IPS DF 6.9 (cell line): ENCODE data around the gene S100A13.
A peak's percentile ranks its signal among the peaks of the same experiment; 100 is the strongest.
"Not testable (repeated sequence)": the region's sequence is repeated elsewhere in the genome, so short reads cannot be mapped to it uniquely, and the experiment has no call there.

ENCODE experiments used
- DNase-seq: peaks from one replicate; pipeline ENCODE4 v3.0.0-alpha.2; 2013; ENCODE audit warnings: low read depth, low spot score
- H3K27ac ChIP-seq: one replicate; pipeline ENCODE4 v1.5.1; 2013; ENCODE audit warnings: low read length, control low read depth
- H3K27me3 ChIP-seq: 2 replicates; pipeline ENCODE4 v1.6.1; 2013; ENCODE audit warnings: mild to moderate bottlenecking, low read length; ENCODE audit not compliant: control insufficient read depth, insufficient read depth
- H3K36me3 ChIP-seq: 2 replicates; pipeline ENCODE4 v1.6.1; 2013; ENCODE audit warnings: low read length; ENCODE audit not compliant: control insufficient read depth, insufficient read depth
- H3K4me1 ChIP-seq: 2 replicates; pipeline ENCODE4 v1.6.1; 2013; ENCODE audit warnings: low read length; ENCODE audit not compliant: control insufficient read depth, insufficient read depth
- H3K4me3 ChIP-seq: 2 replicates; pipeline ENCODE4 v1.5.1; 2013; ENCODE audit warnings: mild to moderate bottlenecking, low read length
- H3K9me3 ChIP-seq: 2 replicates; pipeline ENCODE4 v1.6.1; 2013; ENCODE audit warnings: low read length, inconsistent platforms; ENCODE audit not compliant: control insufficient read depth, insufficient read depth
- WGBS: extraction: QIAGEN DNeasy Blood & Tissue Kit; methylation state at CpG from one replicate; pipeline ENCODE4 v1.1.7; 2013; ENCODE audit warnings: mixed read lengths, missing lambda C conversion rate; ENCODE audit not compliant: insufficient read length, insufficient coverage; 5-methylcytosine and 5-hydroxymethylcytosine counted together

S100A13 gene

GRCh38 chr1:153606194-153606593 is 21.1 kb downstream of the S100A13 start:
- H3K4me3 ChIP-seq = no peak overlapping the region
- H3K9me3 ChIP-seq = no peaks in the 10 kb centered on the region
- no peaks in the 10 kb centered on the region for H3K27me3 ChIP-seq
- H3K27ac ChIP-seq = no peak overlapping the region
- no peak for DNase-seq
- no CpG with 5 or more reads among the region's 11 CpGs for WGBS
- H3K36me3 ChIP-seq = no peaks in the 10 kb centered on the region
- peaks cover 6% of the 10 kb centered on the region; the same call in 1 of the 2 replicates for H3K4me1 ChIP-seq

GRCh38 chr1:153602749-153603148 is 24.6 kb downstream of the S100A13 start:
- no peaks in the 10 kb centered on the region for H3K36me3 ChIP-seq
- H3K27ac ChIP-seq = no peak overlapping the region
- H3K4me3 ChIP-seq = no peak overlapping the region
- DNase-seq = no peak
- peaks cover 5% of the 10 kb centered on the region for H3K4me1 ChIP-seq
- no peaks in the 10 kb centered on the region for H3K9me3 ChIP-seq
- no CpG with 5 or more reads among the region's 6 CpGs for WGBS
- H3K27me3 ChIP-seq = no peaks in the 10 kb centered on the region

DNA sequence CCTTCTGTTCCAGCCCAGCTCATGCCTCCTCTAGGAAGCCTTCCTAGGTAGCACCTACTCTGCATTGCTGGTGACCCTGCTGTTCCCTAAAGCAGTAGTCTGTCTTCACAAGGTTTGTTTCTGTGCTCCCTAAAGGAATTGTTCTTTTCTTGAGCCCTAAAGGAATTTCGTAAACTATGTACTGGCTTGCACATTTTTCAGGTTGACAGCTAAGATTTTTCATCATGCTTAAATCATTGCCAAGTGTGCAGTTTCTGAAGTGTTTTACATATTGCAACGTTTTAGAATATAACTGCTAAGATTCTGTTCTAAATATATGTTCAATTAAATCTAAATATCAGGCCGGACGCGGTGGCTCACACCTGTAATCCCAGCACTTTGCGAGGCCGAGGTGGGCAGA is 27.5 kb downstream of the S100A13 start:
- H3K9me3 ChIP-seq = no peaks in the 10 kb centered on the region
- DNase-seq = no peak
- no peak overlapping the region for H3K27ac ChIP-seq
- H3K27me3 ChIP-seq = no peaks in the 10 kb centered on the region
- H3K4me1 ChIP-seq = peaks cover 5% of the 10 kb centered on the region
- H3K36me3 ChIP-seq = no peaks in the 10 kb centered on the region
- no CpG with 5 or more reads among the region's 7 CpGs for whole genome bisulfite sequencing
- H3K4me3 ChIP-seq = no peak overlapping the region

DNA sequence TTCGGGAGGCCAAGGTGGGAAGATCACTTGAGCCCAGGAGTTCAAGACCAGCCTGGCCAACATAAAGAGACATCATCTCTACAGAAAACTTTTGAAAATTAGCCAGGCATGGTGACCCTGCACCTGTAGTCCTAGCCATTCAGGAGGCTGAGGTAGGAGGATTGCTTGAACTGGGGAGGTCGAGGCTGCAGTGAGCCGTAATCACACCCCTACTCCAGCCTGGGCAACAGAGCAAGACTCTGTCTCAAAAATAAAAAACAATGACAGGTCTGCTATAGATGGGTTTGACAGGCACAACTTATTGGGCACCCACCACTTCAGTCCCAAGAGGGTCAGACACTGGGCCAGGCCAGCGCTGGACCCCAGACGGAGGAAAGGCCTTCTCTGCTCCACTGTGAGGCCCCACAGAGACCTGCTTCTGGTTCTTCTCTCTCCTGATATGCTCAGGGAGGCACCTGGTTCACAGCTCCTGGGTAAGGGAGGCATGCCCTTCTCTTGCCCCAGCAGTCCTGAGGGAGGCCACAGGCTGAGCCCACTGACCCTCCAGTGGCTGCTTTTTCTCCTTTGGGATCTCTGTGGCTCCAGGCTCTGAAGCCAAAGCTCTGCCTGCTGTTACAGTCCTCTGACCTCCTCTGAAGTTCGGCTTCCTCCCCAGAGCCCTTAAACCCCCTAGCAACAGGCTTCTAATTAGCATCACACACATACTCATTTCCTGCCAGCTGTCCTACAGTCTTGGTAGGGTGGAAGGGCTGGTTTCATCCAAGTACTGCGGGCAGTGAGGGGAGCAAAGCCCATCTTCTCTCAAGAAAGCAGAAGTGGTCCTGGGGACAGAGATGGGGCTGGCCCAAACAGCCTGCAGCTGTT is 28.8 kb downstream of the S100A13 start:
- Histone ChIP-seq H3K36me3 (no peaks in the 10 kb centered on the region), H3K4me3 (no peak overlapping the region), H3K9me3 (no peaks in the 10 kb centered on the region), H3K4me1 (peaks cover 5% of the 10 kb centered on the region), H3K27ac (no peak overlapping the region), H3K27me3 (no peaks in the 10 kb centered on the region)
- DNase-seq = peak; percentile 70
- no CpG with 5 or more reads among the region's 7 CpGs for WGBS

GRCh38 chr1:153597206-153597605 is 30.1 kb downstream of the S100A13 start:
- no peak overlapping the region for H3K27ac ChIP-seq
- no CpG with 5 or more reads among the region's 6 CpGs for WGBS
- H3K36me3 ChIP-seq = no peaks in the 10 kb centered on the region
- no peaks in the 10 kb centered on the region for H3K27me3 ChIP-seq
- H3K9me3 ChIP-seq = no peaks in the 10 kb centered on the region
- peaks cover 5% of the 10 kb centered on the region for H3K4me1 ChIP-seq
- no peak for DNase-seq
- no peak overlapping the region for H3K4me3 ChIP-seq

DNA sequence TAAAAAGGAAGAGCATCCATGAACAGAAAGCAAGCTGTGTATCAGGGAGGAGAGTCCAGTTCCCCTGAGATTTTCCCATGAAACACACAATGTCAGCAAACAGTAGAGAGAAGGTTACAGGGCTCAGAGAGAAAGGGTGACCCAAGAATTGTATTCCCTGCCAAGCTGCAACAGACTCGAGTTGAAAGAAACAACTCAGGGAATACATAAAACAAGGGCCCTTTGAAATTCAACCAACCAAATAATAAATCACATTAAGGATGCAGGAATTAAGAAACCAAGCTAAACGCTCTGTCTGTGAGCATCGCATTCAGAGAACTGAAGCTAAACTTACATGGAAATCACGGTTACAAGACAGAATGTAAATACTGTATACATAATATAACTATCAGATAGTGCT is 34.6 kb downstream of the S100A13 start:
- Histone ChIP-seq H3K27ac (no peak overlapping the region), H3K9me3 (no peaks in the 10 kb centered on the region), H3K4me1 (no peaks in the 10 kb centered on the region), H3K27me3 (no peaks in the 10 kb centered on the region), H3K4me3 (no peak overlapping the region), H3K36me3 (no peaks in the 10 kb centered on the region)
- no CpG with 5 or more reads among the region's 4 CpGs for WGBS
- no peak for DNase-seq

DNA sequence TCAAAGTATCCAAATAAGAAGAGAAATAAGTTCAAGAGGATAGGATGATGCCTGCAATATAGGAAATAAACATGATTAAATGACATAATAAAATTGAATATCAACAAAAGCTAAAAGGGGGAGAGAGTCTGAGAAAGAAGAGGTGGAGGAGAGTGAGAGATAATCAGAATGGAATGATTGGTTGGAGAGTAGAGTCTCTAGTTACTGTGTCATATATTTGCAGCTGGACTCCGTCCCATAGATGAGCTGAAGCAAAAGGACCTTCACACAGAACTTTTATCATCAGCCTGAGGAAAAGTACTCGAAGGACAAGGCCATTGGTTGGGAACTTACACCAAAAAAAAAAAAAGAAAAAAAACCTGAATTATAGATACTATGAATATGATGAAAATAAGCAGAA is 38.8 kb downstream of the S100A13 start:
- WGBS = no CpG with 5 or more reads among the region's 2 CpGs
- Histone ChIP-seq H3K27ac (no peak overlapping the region), H3K4me1 (no peaks in the 10 kb centered on the region), H3K36me3 (no peaks in the 10 kb centered on the region), H3K9me3 (no peaks in the 10 kb centered on the region), H3K27me3 (no peaks in the 10 kb centered on the region), H3K4me3 (no peak overlapping the region)
- no peak for DNase-seq

GRCh38 chr1:153588033-153588432 is 39.3 kb downstream of the S100A13 start:
- not testable (repeated sequence) for H3K36me3 ChIP-seq, H3K4me3 ChIP-seq, H3K27ac ChIP-seq, DNase-seq, H3K27me3 ChIP-seq, H3K4me1 ChIP-seq, H3K9me3 ChIP-seq
- WGBS = no CpG with 5 or more reads among the region's 10 CpGs

DNA sequence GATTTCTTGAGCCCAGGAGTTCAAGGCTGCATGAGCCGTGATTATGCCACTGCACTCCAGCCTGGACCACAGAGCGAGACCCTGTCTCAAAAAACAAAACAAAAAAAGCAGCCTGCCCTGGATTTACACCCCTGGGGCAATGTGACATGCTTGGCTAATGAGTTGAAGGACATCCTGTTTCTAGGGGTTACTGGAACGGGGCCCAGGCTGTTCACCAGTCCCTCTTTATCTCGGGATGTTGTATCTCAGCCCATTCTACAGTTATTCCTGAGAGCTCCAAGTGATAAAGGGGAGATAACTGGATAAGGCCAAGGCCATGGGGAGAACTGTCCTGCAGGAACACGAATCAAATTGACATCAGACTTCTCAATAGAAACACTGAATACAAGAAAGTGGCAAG is 40.0 kb downstream of the S100A13 start:
- Histone ChIP-seq H3K9me3 (no peaks in the 10 kb centered on the region), H3K36me3 (no peaks in the 10 kb centered on the region), H3K27me3 (no peaks in the 10 kb centered on the region), H3K27ac (no peak overlapping the region), H3K4me1 (no peaks in the 10 kb centered on the region), H3K4me3 (no peak overlapping the region)
- no CpG with 5 or more reads among the region's 5 CpGs for WGBS
- no peak for DNase-seq

- no CpG with 5 or more reads among the region's 1 CpG for WGBS
Measured at GRCh38 chr1:153586347-153586746, 41.0 kb downstream of the S100A13 start.

DNA sequence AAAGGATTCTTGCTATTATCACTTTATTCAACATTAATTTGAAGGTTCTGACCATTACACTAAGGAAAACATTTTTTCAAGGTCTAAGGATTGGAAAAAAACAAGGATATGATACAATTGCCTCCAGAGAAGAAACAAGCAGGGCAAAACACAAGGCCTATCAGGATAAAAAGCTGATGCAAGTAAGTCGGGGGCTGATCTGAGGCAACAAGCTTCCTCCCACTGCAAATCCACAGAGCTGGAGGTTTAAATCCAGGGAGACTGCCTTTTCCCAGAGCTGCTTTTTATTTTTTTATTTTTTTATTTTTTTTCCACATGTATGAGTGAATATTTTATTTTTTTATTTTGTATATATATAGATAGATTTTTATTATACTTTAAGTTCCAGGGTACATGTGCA is 42.3 kb downstream of the S100A13 start:
- H3K4me3 ChIP-seq = no peak overlapping the region
- no peak overlapping the region for H3K27ac ChIP-seq
- no CpG with 5 or more reads among the region's 1 CpG for WGBS
- no peaks in the 10 kb centered on the region for H3K27me3 ChIP-seq
- H3K36me3 ChIP-seq = no peaks in the 10 kb centered on the region
- H3K4me1 ChIP-seq = no peaks in the 10 kb centered on the region
- H3K9me3 ChIP-seq = no peaks in the 10 kb centered on the region
- no peak for DNase-seq

More at GRCh38 chr1:153586347-153586746, 41.0 kb downstream of the S100A13 start:
- Histone ChIP-seq H3K9me3 (no peaks in the 10 kb centered on the region), H3K36me3 (no peaks in the 10 kb centered on the region), H3K4me1 (no peaks in the 10 kb centered on the region), H3K27me3 (no peaks in the 10 kb centered on the region), H3K4me3 (no peak overlapping the region), H3K27ac (no peak overlapping the region)
- DNase-seq = no peak
